K562 (cell line): Measurements from ENCODE around the gene ECM1. TPM values are rescaled to one million over a fixed set of nuclear protein-coding genes. Genes with fewer than 3 reads are reported as not detected.

Experiments
- ATAC-seq: fragments of 200-7000 bp; cut with Tn5 transposase; 3 replicates; pipeline ENCODE4 v1.9.1; 2020; ENCODE audit warnings: moderate library complexity
- BruUV-seq: library from RNA; stranded (reverse); fragments of 400-500 nt; replicated peaks from 2 replicates; lab custom pipeline; 2021; lab: Mats Ljungman, UMichigan
- CTCF ChIA-PET: fragments of 300-600 bp; formaldehyde crosslinking; extraction: SDS; loops from one replicate; lab custom pipeline; 2021; ENCODE audit warnings: low intra/inter-chr PET ratio; lab: Yijun Ruan, JAX
- POLR2A ChIA-PET: fragments of 300-600, 350-650 bp; sonication (Branson Sonifier 250); formaldehyde crosslinking; extraction: SDS; loops from one replicate; lab custom pipeline; 2021; ENCODE audit warnings: antibody characterized with exemption, inconsistent platforms; lab: Yijun Ruan, JAX
- DNase-seq, 4 experiments: peaks; one replicate each; pipeline versions ENCODE4 v3.0.0 to v3.0.0-alpha.2; 2011 to 2018; ENCODE audit warnings: low spot score in 3 of 4, mixed read lengths in 3 of 4; ENCODE audit errors: extremely low read depth in 1 of 4
- FAIRE-seq: peaks from 2 replicates; lab custom pipeline; 2011; peaks lifted over from hg19 to GRCh38; lab: Jason Lieb, UNC
- H2AFZ ChIP-seq: 2 replicates; pipeline ENCODE4 v1.6.0; 2011; ENCODE audit warnings: low read depth, low read length, control low read depth, inconsistent platforms
- H3K27ac ChIP-seq: fragments of 200-600 bp; 3 replicates; pipeline ENCODE4 v1.8.0; 2011; ENCODE audit warnings: low read depth, mild to moderate bottlenecking, control low read depth, inconsistent platforms, low read length, moderate library complexity, mixed read lengths; ENCODE audit errors: extremely low read depth
- H3K27me3 ChIP-seq, 2 experiments: fragments of 300-600 bp in 1 of 2; 2 replicates in 1 of 2; 3 replicates in 1 of 2; pipeline versions ENCODE4 v1.6.0 to v1.8.0; 2011; ENCODE audit warnings: inconsistent platforms in 2 of 2, low read length in 2 of 2, mild to moderate bottlenecking in 1 of 2, mixed read lengths in 1 of 2, moderate library complexity in 1 of 2; ENCODE audit not compliant: control insufficient read depth in 2 of 2, insufficient read depth in 2 of 2
- H3K36me3 ChIP-seq: fragments of 300-600 bp; 3 replicates; pipeline ENCODE4 v1.8.0; 2011; ENCODE audit warnings: mild to moderate bottlenecking, low read length, inconsistent platforms; ENCODE audit not compliant: control insufficient read depth, insufficient read depth
- H3K4me1 ChIP-seq, 2 experiments: fragments of 200-600 bp in 1 of 2; replicated peaks in 1 of 2; 2 replicates in 1 of 2; 3 replicates in 1 of 2; pipeline versions ENCODE4 v1.5.1 to v1.8.0; 2011; ENCODE audit warnings: inconsistent platforms in 2 of 2, low read length in 2 of 2, mild to moderate bottlenecking in 1 of 2, mixed read lengths in 1 of 2, moderate library complexity in 1 of 2; ENCODE audit not compliant: control insufficient read depth in 2 of 2, insufficient read depth in 2 of 2
- H3K4me2 ChIP-seq: 2 replicates; pipeline ENCODE4 v1.6.1; 2011; ENCODE audit warnings: low read length, control low read depth, inconsistent platforms, mixed read lengths; ENCODE audit not compliant: insufficient read depth
- H3K4me3 ChIP-seq: fragments of 200-600 bp; sonication (generic), shearing (Covaris generic); 2 replicates; pipeline ENCODE4 v1.5.1; 2016; ENCODE audit warnings: control low read depth, inconsistent platforms
- H3K79me2 ChIP-seq: fragments of 200-600 bp; 3 replicates; pipeline ENCODE4 v1.8.0; 2011; ENCODE audit warnings: low read length, inconsistent platforms; ENCODE audit not compliant: control insufficient read depth, insufficient read depth
- H3K9ac ChIP-seq, 2 experiments: 2 replicates each; pipeline versions ENCODE4 v1.6.0 to v1.6.1; 2011; ENCODE audit warnings: low read depth in 2 of 2, low read length in 2 of 2, control low read depth in 1 of 2, inconsistent platforms in 1 of 2, mild to moderate bottlenecking in 1 of 2, mixed read lengths in 1 of 2; ENCODE audit not compliant: insufficient read depth in 1 of 2
- H3K9me1 ChIP-seq: one replicate; pipeline ENCODE4 v1.6.0; 2011; ENCODE audit warnings: inconsistent platforms, mild to moderate bottlenecking, low read length, moderate library complexity; ENCODE audit not compliant: control insufficient read depth, insufficient read depth
- H3K9me3 ChIP-seq: replicated peaks from 2 replicates; pipeline ENCODE4 v1.5.1; 2011; ENCODE audit warnings: low read depth, low read length, inconsistent platforms; ENCODE audit not compliant: control insufficient read depth, insufficient read depth
- H4K20me1 ChIP-seq: replicated peaks from 2 replicates; pipeline ENCODE4 v1.6.1; 2011; ENCODE audit warnings: low read length, inconsistent platforms, mixed read lengths; ENCODE audit not compliant: control insufficient read depth, insufficient read depth
- CXXC5 ChIP-seq: fragments of 250-450 bp; sonication (Bioruptor Pico); IDR thresholded peaks from 2 replicates; pipeline ENCODE4 v1.8.0; 2022; ENCODE audit warnings: inconsistent platforms, mild to moderate bottlenecking, moderate library complexity
- ESRRB ChIP-seq: fragments of 250-450 bp; sonication (Bioruptor Pico); IDR thresholded peaks from 2 replicates; pipeline ENCODE4 v1.5.0; 2020; ENCODE audit warnings: mild to moderate bottlenecking, moderate library complexity, borderline replicate concordance
- GATAD2A ChIP-seq: fragments of 450-650 bp; IDR thresholded peaks from 2 replicates; pipeline ENCODE4 v1.6.1; 2017
- RFX1 ChIP-seq: fragments of 450-650 bp; IDR thresholded peaks from 2 replicates; pipeline ENCODE4 v1.6.1; 2016; ENCODE audit warnings: mild to moderate bottlenecking, moderate library complexity
- SRSF7 ChIP-seq: fragments of 200-400 bp; formaldehyde crosslinking; optimal IDR thresholded peaks from 2 replicates; pipeline ENCODE3; 2017; ENCODE audit warnings: mild to moderate bottlenecking, low read depth, low read length
- TBL1XR1 ChIP-seq, 2 experiments: IDR thresholded peaks; 2 replicates each; pipeline ENCODE4 v1.6.1; 2012; ENCODE audit warnings: improper control_type of control experiment in 2 of 2, low read length in 2 of 2, mild to moderate bottlenecking in 1 of 2
- WGBS: fragments of 100-300 bp; shearing (Covaris generic); methylation state at CpG from one replicate; pipeline ENCODE4 v1.1.6; 2016; ENCODE audit warnings: low coverage, mixed read lengths; ENCODE audit not compliant: insufficient coverage; ENCODE audit errors: missing lambda C conversion rate; 5-methylcytosine and 5-hydroxymethylcytosine counted together
- in situ Hi-C: fragments of 300-500 bp; cut with MboI; formaldehyde crosslinking; loops from 4 replicates; pipeline ENCODE4 v1.15.0; 2018; ENCODE audit warnings: inconsistent platforms, mixed read lengths
- intact Hi-C: fragments of 100-400 bp; cut with micrococcal nuclease; formaldehyde crosslinking; loops from 2 replicates; pipeline ENCODE4 v1.14.2; 2022
- polyA plus RNA-seq, 8 experiments: library from polyadenylated mRNA; depleted of rRNA in 4 of 8; stranded (reverse) in 5 of 8; unstranded in 3 of 8; fragments of >200 nt; fragmentation: Nextera tagmentation in 2 of 8; fragmentation: Illumina TruSeq in 1 of 8; extraction: Ambion mirVana in 2 of 8; extraction: Trizol in 1 of 8; gene quantifications; 2 replicates each; pipeline versions ENCODE4 v1.2.1 to v1.2.3, GENCODE V29; 2011 to 2014; ENCODE audit warnings: inconsistent platforms in 1 of 8, missing spikeins in 1 of 8
- total RNA-seq, 7 experiments: library from RNA; depleted of rRNA in 6 of 7; stranded (reverse); fragments of >200 nt in 6 of 7; fragmentation: Illumina TruSeq in 2 of 7; extraction: Trizol in 2 of 7; gene quantifications; 2 replicates each; pipeline versions ENCODE4 v1.2.1 to v1.2.3, GENCODE V29; 2011 to 2021; ENCODE audit warnings: low replicate concordance in 1 of 7
- TF ChIP-seq, protein P1 (sequence below): fragments of 450-650 bp; IDR thresholded peaks from 2 replicates; pipeline ENCODE4 v1.6.1; 2016

ECM1 gene
- total and polyA plus RNA-seq, 9 of the 15 experiments (the other 6 are each of a cell fraction or from before 2014, with no cell fraction given): 6.6 to 52.2 (median 12.8) TPM

DNA sequence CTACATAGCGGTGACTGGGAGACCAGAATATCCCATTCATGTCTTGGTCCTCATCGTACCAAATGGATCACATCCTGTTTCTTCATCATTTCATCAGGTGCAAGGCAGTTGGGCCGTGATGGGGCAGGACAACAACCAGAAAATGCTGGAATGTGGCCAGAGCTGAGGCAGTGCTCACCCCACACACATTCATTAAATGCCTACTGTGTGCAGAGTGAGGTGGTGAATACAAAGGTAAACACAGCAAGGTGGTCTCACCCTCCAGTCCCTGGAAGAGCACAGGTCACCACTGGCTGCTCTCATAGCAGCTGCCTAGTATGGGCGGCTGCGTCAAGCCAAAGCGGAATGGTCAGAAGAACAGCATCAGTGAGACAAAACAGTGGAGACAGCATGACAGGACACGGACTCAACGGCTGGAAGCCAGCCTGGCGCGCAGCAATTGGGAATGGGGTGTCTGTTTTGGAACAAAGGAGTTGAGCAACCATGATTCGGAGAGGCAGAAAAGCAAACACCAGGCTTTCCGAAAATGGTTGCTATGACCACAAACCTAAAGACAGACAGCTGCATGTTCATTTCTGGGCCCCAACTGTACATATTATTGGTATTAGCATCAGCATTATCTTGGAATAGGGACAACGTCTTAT is 35.7 kb downstream of the ECM1 start (continued):
- TF ChIP-seq ESRRB (CRISPR knock-in tag) (no peak), CXXC5 (peak; percentile 18; the same call in 1 of the 2 replicates), RFX1 (peak; percentile 72; the same call in 1 of the 2 replicates), GATAD2A (0 out of 2 replicates have a peak, but pooled peaks have one; percentile 37)
- TF ChIP-seq, protein P1, sequence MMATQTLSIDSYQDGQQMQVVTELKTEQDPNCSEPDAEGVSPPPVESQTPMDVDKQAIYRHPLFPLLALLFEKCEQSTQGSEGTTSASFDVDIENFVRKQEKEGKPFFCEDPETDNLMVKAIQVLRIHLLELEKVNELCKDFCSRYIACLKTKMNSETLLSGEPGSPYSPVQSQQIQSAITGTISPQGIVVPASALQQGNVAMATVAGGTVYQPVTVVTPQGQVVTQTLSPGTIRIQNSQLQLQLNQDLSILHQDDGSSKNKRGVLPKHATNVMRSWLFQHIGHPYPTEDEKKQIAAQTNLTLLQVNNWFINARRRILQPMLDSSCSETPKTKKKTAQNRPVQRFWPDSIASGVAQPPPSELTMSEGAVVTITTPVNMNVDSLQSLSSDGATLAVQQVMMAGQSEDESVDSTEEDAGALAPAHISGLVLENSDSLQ: peak; percentile 39; the same call in 1 of the 2 replicates

DNA sequence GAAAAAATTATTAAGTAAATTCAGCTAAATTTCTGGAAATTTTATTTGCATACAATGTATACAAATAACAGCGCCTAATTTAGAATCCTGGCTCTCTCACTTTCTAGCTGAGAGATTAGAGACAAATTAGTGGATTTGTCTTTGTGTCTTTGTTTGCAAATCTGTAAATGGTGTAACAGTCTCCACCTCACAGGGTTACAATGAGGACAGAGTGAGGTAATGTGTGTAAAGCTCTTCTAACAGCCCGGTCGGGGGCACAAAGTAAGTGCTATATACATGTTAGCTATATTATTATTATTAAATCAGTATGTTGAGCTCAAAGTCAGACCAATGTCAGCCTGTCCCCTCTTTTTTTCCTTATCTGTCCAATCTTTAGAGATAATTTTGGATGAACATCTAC is 36.3 kb downstream of the ECM1 start:
- Histone ChIP-seq H3K9ac (peak overlapping the region in 1 of 2 experiments; percentile 22; a peak in 1 of 4 replicates), H3K9me3 (no peaks in the 10 kb centered on the region), H3K36me3 (no peaks in the 10 kb centered on the region), H3K27me3 (no peaks in the 10 kb centered on the region), H4K20me1 (no peaks in the 10 kb centered on the region), H3K4me2 (no peak overlapping the region), H3K9me1 (no peaks in the 10 kb centered on the region), H3K4me1 (peaks cover 30 to 52% of the 10 kb centered on the region in 2 experiments), H3K27ac (peak overlapping the region; percentile 87; the same call in 2 of the 3 replicates), H3K4me3 (no peak overlapping the region), H3K79me2 (peaks cover 24% of the 10 kb centered on the region), H2AFZ (peak overlapping the region; percentile 63)
- in situ Hi-C loops (no loop called here), intact Hi-C loops (loop anchor here (10.0 kb wide), 1 partner anchor 179 kb away; the partner anchor contains the start of gene RPRD2)
- ChIA-PET POLR2A (interaction anchor here (0.7 to 8.9 kb wide), 4 partner anchors 9 to 28 kb away, joined by 3 to 53 read pairs (median 11); partner anchors contain the start of gene FALEC), CTCF (no interaction called here)
- DNase-seq: peak in 1 of 4 experiments; percentile 28
- FAIRE-seq: no peak
- BruUV-seq: no TSS peak
- WGBS: 41% methylated on average over 3 of the region's 3 CpGs
- TF ChIP-seq SRSF7: no peak
- TF ChIP-seq TBL1XR1 (IDR thresholded peaks at IDR 0.05; ENCODE audit: low read length in 2 of 2): 0 out of 4 replicates have a peak, but pooled peaks of 1 of the 2 experiments have one; percentile 34
- ATAC-seq: no peak
